GM18508 (cell line): ENCODE data around the gene CDR2L.
"Not testable (repeated sequence)": the region's sequence is repeated elsewhere in the genome, so short reads cannot be mapped to it uniquely, and the experiment has no call there.

Experiments used
- ATAC-seq: cut with Tn5 transposase; IDR thresholded peaks from one replicate; pipeline ENCODE4 v1.9.1; 2021; ENCODE audit warnings: moderate number of reproducible peaks; ENCODE audit not compliant: insufficient read depth, unreplicated experiment

The CDR2L gene

DNA sequence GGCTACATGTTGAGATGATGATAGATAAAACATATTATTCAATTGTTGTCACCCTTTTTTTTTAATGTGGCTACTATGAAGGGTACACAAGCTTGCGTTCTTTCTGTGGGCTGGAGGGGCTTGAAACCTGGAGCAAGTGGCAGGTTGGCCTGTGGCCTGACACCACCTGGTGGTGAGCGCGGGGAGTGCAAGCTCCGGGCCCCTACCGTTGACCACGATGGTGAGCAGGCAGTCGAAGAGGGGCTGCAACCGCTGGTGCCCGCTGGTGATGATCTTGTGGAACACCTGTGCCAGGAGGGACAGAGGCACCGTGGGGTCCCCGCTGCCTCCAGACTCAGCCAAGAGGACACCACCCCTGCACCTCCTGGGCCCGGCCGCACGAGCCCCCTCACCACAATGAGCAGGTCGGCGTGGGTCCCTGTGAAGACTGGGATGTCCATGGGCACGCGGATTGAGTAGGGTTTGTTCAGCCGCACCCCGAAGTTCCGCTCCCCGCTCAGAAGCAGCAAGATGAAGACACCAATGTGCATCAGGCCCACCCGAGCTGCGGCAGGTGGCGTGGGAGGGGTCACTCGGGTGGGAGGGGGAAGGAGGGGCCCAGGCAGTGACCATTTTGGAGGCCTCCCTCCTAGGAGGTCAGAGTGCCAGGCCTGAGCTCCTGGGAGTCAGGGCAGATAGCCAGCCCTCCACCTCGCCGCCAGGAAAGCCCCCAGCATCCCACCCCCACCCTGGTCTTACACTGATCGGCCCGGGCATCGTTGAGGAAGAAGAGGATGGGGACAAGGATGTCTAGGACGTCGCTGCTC, 29.3 kb upstream of the CDR2L start:
- no peak for ATAC-seq

GRCh38 chr17:74959826-74960515, 27.5 kb upstream of the CDR2L start:
- no peak for ATAC-seq

DNA sequence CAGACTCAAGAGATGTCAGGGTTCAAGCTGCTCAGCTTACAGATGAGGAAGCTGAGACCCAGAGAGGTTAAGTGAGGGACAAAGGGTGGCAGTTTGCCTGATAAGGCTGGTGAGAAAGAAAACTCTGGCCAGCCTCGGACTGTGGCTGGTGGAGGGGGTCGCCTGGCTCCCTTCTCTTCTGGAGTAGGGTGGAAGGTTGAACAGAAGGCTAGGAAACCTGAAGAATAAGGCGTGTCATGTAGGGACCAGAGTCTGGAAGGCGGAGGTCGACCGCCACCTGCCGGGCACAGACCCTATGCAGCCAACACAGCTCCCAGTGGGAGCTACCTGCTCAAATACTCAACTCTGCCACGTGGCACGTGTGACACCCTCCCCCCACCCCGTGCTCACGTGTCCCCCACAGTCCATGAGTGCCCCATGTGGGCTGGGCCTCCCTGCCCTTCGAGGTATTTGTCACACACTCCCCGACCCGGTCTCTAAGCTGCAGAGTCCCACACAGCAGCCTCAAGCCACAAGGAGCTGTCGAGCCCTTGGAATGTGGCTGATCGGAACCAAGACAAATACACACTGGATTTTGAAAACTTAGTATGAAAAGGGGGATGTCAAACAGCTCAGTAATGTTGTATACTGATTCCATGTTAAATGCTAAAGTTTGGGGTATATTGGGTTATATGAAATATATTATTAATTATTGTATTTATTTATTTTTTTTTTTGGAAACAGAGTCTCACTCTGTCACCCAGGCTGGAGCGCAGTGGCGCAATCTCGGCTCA, 26.7 kb upstream of the CDR2L start:
- no peak for ATAC-seq

- ATAC-seq = no peak
Observed at GRCh38 chr17:74961657-74962350, 25.6 kb upstream of the CDR2L start.

- no peak for ATAC-seq
Observed at GRCh38 chr17:74962622-74963394, 24.6 kb upstream of the CDR2L start.

DNA sequence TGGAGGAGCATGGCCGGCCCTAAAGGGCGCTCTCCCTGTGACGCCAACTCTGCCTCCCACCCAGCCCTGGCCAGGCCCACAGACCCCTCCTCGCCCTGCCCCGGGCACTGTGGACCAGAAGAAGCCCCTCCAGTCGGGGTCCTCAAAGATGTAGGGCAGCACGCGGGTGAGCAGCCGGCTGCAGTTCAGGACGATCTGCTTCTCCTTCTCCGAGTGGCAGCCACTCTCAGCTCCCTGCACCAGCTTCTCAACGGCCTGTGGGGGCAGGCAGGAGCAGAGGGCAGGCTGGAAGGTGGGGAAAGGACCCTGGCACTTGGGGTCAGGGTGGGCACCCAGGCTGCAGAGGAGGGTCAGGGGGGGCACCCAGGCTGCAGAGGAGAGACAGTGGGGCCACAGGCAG, 23.8 kb upstream of the CDR2L start:
- no peak for ATAC-seq

GRCh38 chr17:74964246-74964761, 23.1 kb upstream of the CDR2L start:
- ATAC-seq = no peak

- ATAC-seq = no peak
Observed at GRCh38 chr17:74964988-74965622, 22.3 kb upstream of the CDR2L start.

DNA sequence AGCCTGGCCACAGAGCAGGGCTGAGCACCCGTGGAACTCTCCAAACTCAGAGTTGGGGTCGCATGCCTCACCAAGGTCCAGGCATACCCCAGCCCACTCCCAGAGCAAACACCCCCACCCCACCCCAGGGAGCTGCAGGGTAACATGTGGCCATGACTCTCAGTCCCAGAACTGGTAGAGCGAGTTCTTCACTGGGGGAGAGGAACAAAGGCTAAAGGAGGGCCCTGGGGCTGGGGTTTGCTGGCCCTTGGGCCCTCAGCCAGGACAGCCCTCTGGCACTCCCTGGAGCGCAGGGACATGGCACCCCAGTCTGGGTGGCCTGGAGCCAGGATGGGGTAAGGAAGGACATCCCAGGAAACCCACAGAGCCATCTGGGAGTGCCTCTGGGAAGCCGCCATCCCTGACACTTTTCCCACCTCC, 19.1 kb upstream of the CDR2L start:
- no peak for ATAC-seq

- ATAC-seq = not testable (repeated sequence)
Observed at GRCh38 chr17:74969501-74969900, 17.9 kb upstream of the CDR2L start.

- ATAC-seq = no peak
Observed at GRCh38 chr17:74970395-74970794, 17.0 kb upstream of the CDR2L start.

DNA sequence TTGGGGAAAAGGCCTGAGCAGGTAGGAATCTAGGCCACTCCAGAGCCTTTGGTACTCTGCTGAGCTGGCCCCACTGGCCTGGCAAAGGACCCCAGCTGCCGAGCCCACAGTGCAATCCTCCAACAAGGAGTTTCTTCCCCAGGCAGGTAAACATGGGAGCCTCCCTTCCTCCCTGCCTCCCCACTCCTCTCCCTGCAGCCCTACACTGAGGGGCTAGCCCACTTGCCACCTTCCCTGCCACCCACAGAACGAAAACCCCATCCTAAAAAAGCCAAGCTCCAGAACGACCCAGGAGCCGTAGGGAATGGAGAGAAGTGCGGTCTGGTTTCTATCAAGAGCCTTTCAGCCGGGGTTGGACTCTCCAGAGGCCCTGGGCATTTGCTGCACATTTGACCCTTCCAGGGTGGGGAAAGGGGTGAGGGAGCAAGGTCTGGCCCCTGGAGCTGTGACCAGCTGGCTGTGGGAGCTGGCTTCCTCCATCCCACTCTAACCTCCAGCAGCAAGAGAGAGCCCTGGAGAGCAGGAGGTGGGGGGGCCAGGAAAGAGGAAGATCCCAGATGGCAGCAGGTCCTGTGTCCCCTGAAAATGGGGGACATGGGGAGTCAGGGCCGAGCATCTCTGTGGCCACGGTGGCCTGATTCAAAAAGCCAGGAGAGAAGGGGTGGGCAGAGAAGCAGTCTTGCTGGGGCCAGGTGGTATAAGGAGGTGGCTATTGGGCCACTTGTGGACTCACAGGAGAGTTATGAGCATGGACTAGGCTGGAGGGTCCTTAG, 16.2 kb upstream of the CDR2L start:
- no peak for ATAC-seq

DNA sequence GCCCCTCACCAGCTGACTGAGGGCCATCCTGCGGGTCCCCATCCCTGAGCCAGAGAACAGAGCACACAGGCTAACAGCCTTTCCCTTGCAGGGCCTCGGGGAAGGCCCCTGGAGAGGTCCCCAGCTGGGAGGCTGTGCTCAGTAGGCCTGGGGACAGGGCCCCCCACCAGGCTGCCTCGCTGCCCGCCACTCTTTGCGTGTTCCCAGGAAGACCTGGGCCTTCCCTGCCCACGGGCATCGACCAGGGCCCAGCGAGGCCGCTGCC, 15.7 kb upstream of the CDR2L start:
- ATAC-seq = no peak

- ATAC-seq = no peak
Observed at GRCh38 chr17:74972107-74972972, 15.1 kb upstream of the CDR2L start, which contains the start of gene HID1. Gene HID1, minus strand, starts transcription at chr17:74972759. Its CDS starts 103 bp downstream, at chr17:74972656.

DNA sequence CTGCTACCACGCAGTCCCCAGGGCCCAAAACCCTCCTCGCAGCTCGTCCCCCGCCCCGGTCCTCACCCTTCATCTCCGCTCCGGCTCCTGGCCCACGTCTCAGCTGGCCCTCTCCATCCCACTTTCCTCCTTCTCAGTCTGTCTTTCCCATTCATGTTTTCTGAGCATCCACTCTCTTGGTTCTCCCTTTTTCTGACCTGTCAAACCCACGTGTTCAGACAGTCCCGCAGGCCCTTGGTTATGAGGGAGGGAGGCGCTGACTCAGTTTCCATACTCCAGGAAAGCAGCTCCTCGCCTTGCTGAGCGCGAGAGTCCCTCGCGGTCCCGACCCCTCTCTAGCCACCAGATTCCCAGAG, 14.5 kb upstream of the CDR2L start:
- ATAC-seq = no peak

DNA sequence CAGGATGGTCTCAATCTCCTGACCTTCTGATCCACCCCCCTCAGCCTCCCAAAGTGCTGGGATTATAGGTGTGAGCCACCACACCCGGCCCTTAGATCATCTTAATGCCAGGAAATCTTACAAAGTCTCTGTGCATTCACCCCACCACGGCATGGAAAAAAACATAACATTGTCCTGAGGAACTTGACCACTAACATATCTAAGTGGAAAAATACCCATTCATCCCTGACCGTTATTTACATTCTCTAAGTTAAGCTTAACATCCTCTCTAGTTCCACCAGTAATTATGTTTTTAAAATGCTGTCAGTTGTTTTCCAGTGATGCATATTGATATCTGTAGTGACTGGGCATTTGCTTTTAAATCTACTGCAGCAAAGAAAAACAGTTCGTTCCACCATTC, 11.5 kb upstream of the CDR2L start:
- ATAC-seq = no peak

- no peak for ATAC-seq
Observed at GRCh38 chr17:74977802-74978201, 9.6 kb upstream of the CDR2L start.

- no peak for ATAC-seq
Observed at GRCh38 chr17:74978240-74978639, 9.2 kb upstream of the CDR2L start.
